Activated CD4-positive, alpha-beta T cell treated with anti-CD3 and anti-CD28 coated beads, Interleukin-2, amount 10 ng/mL, durations not matched to agents 7 days and 5 days (primary cell): ENCODE measurements around the gene NLRC5. TPM values are rescaled to one million over a fixed set of nuclear protein-coding genes. Genes with fewer than 3 reads are reported as not detected.
A peak's percentile ranks its signal among the peaks of the same experiment; 100 is the strongest.

Experiments
- CTCF ChIA-PET: fragments of 350-600 bp; sonication (Branson Sonifier 250); formaldehyde crosslinking; loops from one replicate; lab custom pipeline; 2021; ENCODE audit warnings: antibody characterized with exemption; lab: Charles Lee
- POLR2A ChIA-PET: fragments of 350-600 bp; sonication (Branson Sonifier 250); formaldehyde crosslinking; loops from one replicate; lab custom pipeline; 2021; ENCODE audit warnings: antibody characterized with exemption; lab: Charles Lee
- DNase-seq: peaks from one replicate; pipeline ENCODE4 v3.0.0-alpha.2; 2020
- H3K27ac Mint-ChIP-seq: one replicate; pipeline ENCODE4 v1.8.0; 2021; ENCODE audit warnings: mild to moderate bottlenecking, moderate library complexity, mixed read lengths
- H3K27me3 Mint-ChIP-seq: one replicate; pipeline ENCODE4 v1.8.0; 2021; ENCODE audit warnings: mixed read lengths
- H3K36me3 Mint-ChIP-seq: one replicate; pipeline ENCODE4 v1.8.0; 2021; ENCODE audit warnings: low read depth, mixed read lengths
- H3K4me1 Mint-ChIP-seq: one replicate; pipeline ENCODE4 v1.8.0; 2021; ENCODE audit warnings: mixed read lengths
- H3K4me3 Mint-ChIP-seq: one replicate; pipeline ENCODE4 v1.8.0; 2021; ENCODE audit warnings: mild to moderate bottlenecking, moderate library complexity, mixed read lengths
- H3K9me3 Mint-ChIP-seq: one replicate; pipeline ENCODE4 v1.8.0; 2021; ENCODE audit warnings: mixed read lengths
- total RNA-seq, 2 experiments: library from RNA; stranded (reverse); gene quantifications; one replicate each; pipeline ENCODE4 v1.2.3, GENCODE V29; 2021

The NLRC5 gene
- total RNA-seq, 2 experiments from 2014 or later = 428 to 468 TPM

GRCh38 chr16:57082664-57083063 is 93.3 kb downstream of the NLRC5 start:
- ChIA-PET CTCF (interaction anchor here (1.1 to 2.7 kb wide), 6 partner anchors 9 to 95 kb away, joined by 3 to 17 read pairs (median 4); partner anchors contain the start of gene CPNE2), POLR2A (no interaction called here)
- Mint-ChIP-seq H3K36me3 (peaks cover 23% of the 10 kb centered on the region), H3K27ac (no peak overlapping the region), H3K4me3 (no peak overlapping the region), H3K27me3 (no peaks in the 10 kb centered on the region), H3K4me1 (peaks cover 9% of the 10 kb centered on the region), H3K9me3 (no peaks in the 10 kb centered on the region)
- no peak for DNase-seq

GRCh38 chr16:57083485-57084126 is 94.2 kb downstream of the NLRC5 start:
- DNase-seq = no peak
- H3K36me3 Mint-ChIP-seq = peaks cover 23% of the 10 kb centered on the region
- no peak overlapping the region for H3K4me3 Mint-ChIP-seq
- peaks cover 9% of the 10 kb centered on the region for H3K4me1 Mint-ChIP-seq
- no peaks in the 10 kb centered on the region for H3K9me3 Mint-ChIP-seq
- peak overlapping the region; percentile 68 for H3K27ac Mint-ChIP-seq
- CTCF ChIA-PET = interaction anchor here (0.5 to 2.7 kb wide), 21 partner anchors 9 to 334 kb away, joined by 3 to 17 read pairs (median 4); partner anchors contain the start of gene CPNE2
- POLR2A ChIA-PET = no interaction called here
- no peaks in the 10 kb centered on the region for H3K27me3 Mint-ChIP-seq

GRCh38 chr16:57084257-57084770 is 95.0 kb downstream of the NLRC5 start:
- ChIA-PET CTCF (interaction anchor here (0.6 to 2.7 kb wide), 22 partner anchors 8 to 333 kb away, joined by 3 to 17 read pairs (median 4); partner anchors contain the start of gene CPNE2), POLR2A (interaction anchor here (0.7 kb wide), 1 partner anchor 73 kb away, joined by 12 read pairs; no protein-coding TSS in a partner anchor)
- Mint-ChIP-seq H3K36me3 (peaks cover 23% of the 10 kb centered on the region), H3K27me3 (no peaks in the 10 kb centered on the region), H3K4me3 (no peak overlapping the region), H3K9me3 (no peaks in the 10 kb centered on the region), H3K4me1 (peaks cover 9% of the 10 kb centered on the region), H3K27ac (peak overlapping the region; percentile 68)
- peak; percentile 77 for DNase-seq

GRCh38 chr16:57084996-57085395 is 95.6 kb downstream of the NLRC5 start:
- Mint-ChIP-seq H3K4me1 (peaks cover 8% of the 10 kb centered on the region), H3K27ac (no peak overlapping the region), H3K9me3 (no peaks in the 10 kb centered on the region), H3K4me3 (no peak overlapping the region), H3K27me3 (peaks cover under 1% of the 10 kb centered on the region), H3K36me3 (peaks cover 18% of the 10 kb centered on the region)
- ChIA-PET CTCF (interaction anchor here (1.0 to 2.7 kb wide), 13 partner anchors 8 to 332 kb away, joined by 3 to 17 read pairs (median 7); partner anchors contain the start of gene CPNE2), POLR2A (no interaction called here)
- no peak for DNase-seq

GRCh38 chr16:57087003-57087402 is 97.6 kb downstream of the NLRC5 start:
- H3K27me3 Mint-ChIP-seq = peaks cover 16% of the 10 kb centered on the region
- CTCF ChIA-PET = interaction anchor here (0.9 to 1.2 kb wide), 2 partner anchors 8 to 80 kb away, joined by 3 to 5 read pairs; no protein-coding TSS in a partner anchor

GRCh38 chr16:57089406-57089805 is 100.0 kb downstream of the NLRC5 start:
- Mint-ChIP-seq H3K4me3 (no peak overlapping the region), H3K27me3 (peaks cover 27% of the 10 kb centered on the region), H3K27ac (no peak overlapping the region), H3K4me1 (peaks cover 11% of the 10 kb centered on the region), H3K36me3 (no peaks in the 10 kb centered on the region), H3K9me3 (no peaks in the 10 kb centered on the region)
- CTCF ChIA-PET = no interaction called here
- DNase-seq = no peak
- POLR2A ChIA-PET = no interaction called here

More at GRCh38 chr16:57087003-57087402, 97.6 kb downstream of the NLRC5 start:
- no peak overlapping the region for H3K4me3 Mint-ChIP-seq
- no peak overlapping the region for H3K27ac Mint-ChIP-seq
- no peak for DNase-seq
- peaks cover 10% of the 10 kb centered on the region for H3K4me1 Mint-ChIP-seq
- peaks cover 11% of the 10 kb centered on the region for H3K36me3 Mint-ChIP-seq
- H3K9me3 Mint-ChIP-seq = no peaks in the 10 kb centered on the region
- POLR2A ChIA-PET = no interaction called here

- peak overlapping the region; percentile 18 for H3K4me3 Mint-ChIP-seq
- no peaks in the 10 kb centered on the region for H3K9me3 Mint-ChIP-seq
- CTCF ChIA-PET = interaction anchor here (0.8 to 2.5 kb wide), 6 partner anchors 8 to 126 kb away, joined by 3 to 17 read pairs (median 5); no protein-coding TSS in a partner anchor
Measured at GRCh38 chr16:57091200-57091974, 102.0 kb downstream of the NLRC5 start.

GRCh38 chr16:57091975-57092785 is 102.8 kb downstream of the NLRC5 start, which contains the start of gene CPNE2:
Gene CPNE2 (plus strand): TSS chr16:57092583. CDS start chr16:57110743, 18,160 bp downstream.
- ChIA-PET CTCF (interaction anchor here (0.6 to 2.8 kb wide), 19 partner anchors 8 to 127 kb away, joined by 3 to 23 read pairs (median 5); partner anchors contain the start of genes PSME3IP1 and RSPRY1), POLR2A (no interaction called here)
- peak; percentile 34 for DNase-seq
- no peaks in the 10 kb centered on the region for H3K9me3 Mint-ChIP-seq
- peak within 1 kb of the TSS; percentile 72 for H3K4me3 Mint-ChIP-seq
- H3K36me3 Mint-ChIP-seq = no peaks in the 10 kb centered on the region
- H3K27ac Mint-ChIP-seq = peak within 1 kb of the TSS; percentile 42
- peaks cover 27% of the 10 kb centered on the region for H3K27me3 Mint-ChIP-seq
- peaks cover 8% of the 10 kb centered on the region for H3K4me1 Mint-ChIP-seq

More at GRCh38 chr16:57091200-57091974, 102.0 kb downstream of the NLRC5 start:
- Mint-ChIP-seq H3K27ac (no peak overlapping the region), H3K27me3 (peaks cover 27% of the 10 kb centered on the region), H3K4me1 (peaks cover 8% of the 10 kb centered on the region), H3K36me3 (no peaks in the 10 kb centered on the region)
- no peak for DNase-seq
- POLR2A ChIA-PET = no interaction called here

- H3K9me3 Mint-ChIP-seq = no peaks in the 10 kb centered on the region
- no peak overlapping the region for H3K27ac Mint-ChIP-seq
- peaks cover 27% of the 10 kb centered on the region for H3K27me3 Mint-ChIP-seq
- ChIA-PET CTCF (interaction anchor here (0.6 to 2.8 kb wide), 23 partner anchors 9 to 546 kb away, joined by 3 to 23 read pairs (median 4); partner anchors contain the start of genes PSME3IP1 and RSPRY1), POLR2A (interaction anchor here (0.9 kb wide), 1 partner anchor 14 kb away, joined by 4 read pairs; no protein-coding TSS in a partner anchor)
- no peaks in the 10 kb centered on the region for H3K36me3 Mint-ChIP-seq
- peak overlapping the region; percentile 72 for H3K4me3 Mint-ChIP-seq
- DNase-seq = peak; percentile 40
- H3K4me1 Mint-ChIP-seq = peaks cover 8% of the 10 kb centered on the region
Measured at GRCh38 chr16:57092786-57093411, 103.5 kb downstream of the NLRC5 start.

- Mint-ChIP-seq H3K4me3 (peak overlapping the region; percentile 72), H3K36me3 (no peaks in the 10 kb centered on the region), H3K27ac (peak overlapping the region; percentile 42), H3K27me3 (peaks cover 27% of the 10 kb centered on the region), H3K9me3 (no peaks in the 10 kb centered on the region), H3K4me1 (peaks cover 8% of the 10 kb centered on the region)
- CTCF ChIA-PET = interaction anchor here (0.5 to 2.8 kb wide), 16 partner anchors 8 to 545 kb away, joined by 3 to 23 read pairs (median 4); partner anchors contain the start of genes PSME3IP1 and RSPRY1
- POLR2A ChIA-PET = interaction anchor here (0.5 to 0.9 kb wide), 2 partner anchors 13 to 30 kb away, joined by 3 to 4 read pairs; no protein-coding TSS in a partner anchor
- DNase-seq = no peak
Measured at GRCh38 chr16:57093666-57094564, 104.6 kb downstream of the NLRC5 start.
